HCT116 (cell line): ENCODE results near the gene FAM193B. TPM values are rescaled to one million over a fixed set of nuclear protein-coding genes. Genes with fewer than 3 reads are reported as not detected.

Experiments used
- ATAC-seq: fragments of 200-7000 bp; cut with Tn5 transposase; 2 replicates; pipeline ENCODE4 v1.9.1; 2020; ENCODE audit warnings: mild to moderate bottlenecking, moderate library complexity
- BruUV-seq: library from RNA; stranded (reverse); fragments of 400-500 nt; replicated peaks from 2 replicates; lab custom pipeline; 2021; lab: Mats Ljungman, UMichigan
- CTCF ChIA-PET: fragments of 300-600 bp; sonication (Branson Sonifier 250); formaldehyde crosslinking; loops from one replicate; lab custom pipeline; 2021; ENCODE audit warnings: antibody characterized with exemption; lab: Charles Lee
- POLR2A ChIA-PET: fragments of 300-600, 350-600 bp; sonication (Branson Sonifier 250); formaldehyde crosslinking; loops from one replicate; lab custom pipeline; 2021; ENCODE audit warnings: antibody characterized with exemption; lab: Charles Lee
- RAD21 ChIA-PET, 2 experiments: fragments of 300-600 bp; sonication (Branson Sonifier 250); formaldehyde crosslinking; loops; one replicate each; lab custom pipeline; 2023; ENCODE audit warnings: low total read pairs in 2 of 2; ENCODE audit not compliant: uncharacterized antibody in 2 of 2, unreplicated experiment in 2 of 2, low non-redundant PET in 1 of 2; lab: Charles Lee
- DNase-seq: peaks from one replicate; pipeline ENCODE4 v3.0.0-alpha.2; 2010; ENCODE audit warnings: low read depth, low spot score
- H2AFZ ChIP-seq: fragments of 200-600 bp; shearing (Covaris generic), sonication (generic); 2 replicates; pipeline ENCODE4 v1.6.1; 2017; ENCODE audit warnings: low read depth, mixed run types, mixed read lengths, antibody characterized with exemption, low read length; ENCODE audit not compliant: poor library complexity, severe bottlenecking
- H3K27ac ChIP-seq: 2 replicates; pipeline ENCODE4 v1.5.1; 2012; ENCODE audit warnings: low read depth, low read length
- H3K27me3 ChIP-seq: fragments of 200-600 bp; sonication (generic); 2 replicates; pipeline ENCODE4 v1.6.1; 2016; ENCODE audit warnings: mixed run types, low read length, mixed read lengths; ENCODE audit not compliant: insufficient read depth
- H3K36me3 ChIP-seq, 2 experiments: fragments of 200-500 bp in 1 of 2; fragments of 200-600 bp in 1 of 2; sonication (Bioruptor generic) in 1 of 2; sonication (generic) in 1 of 2; 2 replicates each; pipeline versions ENCODE4 v1.5.1 to v1.6.1; 2014 to 2016; ENCODE audit warnings: low read length in 2 of 2, inconsistent platforms in 1 of 2, mixed read lengths in 1 of 2, mixed run types in 1 of 2; ENCODE audit not compliant: insufficient read depth in 2 of 2, control insufficient read depth in 1 of 2
- H3K4me1 ChIP-seq, 2 experiments: fragments of 200-600 bp in 1 of 2; sonication (generic) in 1 of 2; 2 replicates each; pipeline versions ENCODE4 v1.5.1 to v1.6.1; 2012 to 2017; ENCODE audit warnings: low read length in 2 of 2, inconsistent platforms in 1 of 2, mild to moderate bottlenecking in 1 of 2, mixed read lengths in 1 of 2, mixed run types in 1 of 2, moderate library complexity in 1 of 2; ENCODE audit not compliant: insufficient read depth in 2 of 2, control insufficient read depth in 1 of 2
- H3K4me2 ChIP-seq: fragments of 200-600 bp; sonication (generic); 2 replicates; pipeline ENCODE4 v1.6.1; 2017; ENCODE audit warnings: mixed run types, low read length, mixed read lengths
- H3K4me3 ChIP-seq, 2 experiments: fragments of 200-600 bp in 1 of 2; sonication (generic) in 1 of 2; replicated peaks in 1 of 2; 2 replicates each; pipeline ENCODE4 v1.5.1; 2011 to 2016; ENCODE audit warnings: low read length in 2 of 2, control low read depth in 1 of 2, low read depth in 1 of 2, mild to moderate bottlenecking in 1 of 2, mixed read lengths in 1 of 2, mixed run types in 1 of 2
- H3K79me2 ChIP-seq: fragments of 200-600 bp; sonication (generic); 2 replicates; pipeline ENCODE4 v1.6.1; 2017; ENCODE audit warnings: mild to moderate bottlenecking, mixed run types, low read length, moderate library complexity, mixed read lengths; ENCODE audit not compliant: insufficient read depth
- H3K9ac ChIP-seq: fragments of 200-600 bp; sonication (generic); 2 replicates; pipeline ENCODE4 v1.6.1; 2016; ENCODE audit warnings: low read length, mixed read lengths
- H3K9me2 ChIP-seq: fragments of 200-600 bp; sonication (generic), shearing (Covaris generic); 2 replicates; pipeline ENCODE4 v1.6.1; 2017; ENCODE audit warnings: mixed run types, mild to moderate bottlenecking, moderate library complexity; ENCODE audit not compliant: insufficient read depth
- H3K9me3 ChIP-seq, 2 experiments: fragments of 200-500 bp in 1 of 2; fragments of 200-600 bp in 1 of 2; sonication (Bioruptor generic) in 1 of 2; sonication (generic) in 1 of 2; 2 replicates each; pipeline ENCODE4 v1.6.1; 2014 to 2017; ENCODE audit warnings: low read length in 2 of 2, mixed read lengths in 2 of 2, inconsistent platforms in 1 of 2, low read depth in 1 of 2, mild to moderate bottlenecking in 1 of 2, mixed run types in 1 of 2, moderate library complexity in 1 of 2; ENCODE audit not compliant: control insufficient read depth in 1 of 2, insufficient read depth in 1 of 2
- H4K20me1 ChIP-seq: fragments of 200-600 bp; sonication (generic), shearing (Covaris generic); 2 replicates; pipeline ENCODE4 v1.6.1; 2017; ENCODE audit warnings: mixed run types, mild to moderate bottlenecking, moderate library complexity; ENCODE audit not compliant: insufficient read depth
- CBX3 ChIP-seq: IDR thresholded peaks from 2 replicates; pipeline ENCODE4 v1.6.1; 2012; ENCODE audit warnings: low read depth
- CEBPB ChIP-seq: IDR thresholded peaks from 2 replicates; pipeline ENCODE4 v1.6.1; 2012; ENCODE audit warnings: low read depth
- FOSL1 ChIP-seq: IDR thresholded peaks from 2 replicates; pipeline ENCODE4 v1.6.1; 2012; ENCODE audit warnings: low read depth
- MAX ChIP-seq: IDR thresholded peaks from 2 replicates; pipeline ENCODE4 v1.6.1; 2012
- intact Hi-C: fragments of 100-400 bp; cut with micrococcal nuclease; formaldehyde crosslinking; loops from 2 replicates; pipeline ENCODE4 v1.10.0; 2022
- total RNA-seq: library from RNA; stranded (reverse); gene quantifications from one replicate; pipeline ENCODE4 v1.2.1, GENCODE V29; 2021; ENCODE audit not compliant: unreplicated experiment

Gene FAM193B
- total RNA-seq, 1 experiment from 2014 or later = 54.0 TPM

- Histone ChIP-seq H2AFZ (no peak overlapping the region), H3K4me1 (no peaks in the 10 kb centered on the region), H3K9me2 (no peaks in the 10 kb centered on the region), H3K4me2 (no peak overlapping the region), H3K9ac (no peak overlapping the region), H3K79me2 (no peaks in the 10 kb centered on the region), H3K36me3 (peaks cover 4 to 29% of the 10 kb centered on the region in 2 experiments; a peak in 3 of 4 replicates), H4K20me1 (no peaks in the 10 kb centered on the region), H3K9me3 (no peaks in the 10 kb centered on the region), H3K27ac (no peak overlapping the region), H3K27me3 (no peaks in the 10 kb centered on the region), H3K4me3 (no peak overlapping the region)
- POLR2A ChIA-PET = no interaction called here
- TF ChIP-seq MAX (no peak), FOSL1 (no peak), CBX3 (no peak)
- RAD21 ChIA-PET = no interaction called here
- CTCF ChIA-PET = no interaction called here
- BruUV-seq = no TSS peak
- intact Hi-C loops = no loop called here
- ATAC-seq (no peak), DNase-seq (no peak)
Measured at GRCh38 chr5:177531209-177531940, 23.0 kb downstream of the FAM193B start.

DNA sequence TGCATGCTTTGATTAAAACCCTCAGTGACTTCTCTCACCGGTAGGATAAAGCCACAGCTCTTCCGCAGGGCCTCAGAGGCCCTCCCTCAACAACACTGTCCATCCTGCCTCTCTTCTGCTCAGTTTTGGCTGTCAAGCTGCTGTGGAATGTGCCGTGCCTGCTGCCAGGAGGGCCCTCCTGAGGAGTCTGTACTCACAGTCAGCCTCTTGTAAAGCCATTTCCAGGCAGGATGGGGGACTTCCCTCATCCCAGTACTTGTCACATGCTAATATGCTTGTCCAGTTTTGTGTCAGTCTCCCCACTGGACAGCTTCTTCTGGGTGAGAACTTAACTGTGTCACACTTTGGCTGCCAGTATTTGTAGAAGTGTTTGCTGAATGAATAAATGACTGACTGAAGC lies 23.7 kb downstream of the FAM193B start:
- RAD21 ChIA-PET = no interaction called here
- intact Hi-C loops = no loop called here
- Histone ChIP-seq H3K4me1 (no peaks in the 10 kb centered on the region), H3K27ac (no peak overlapping the region), H2AFZ (no peak overlapping the region), H3K9me2 (no peaks in the 10 kb centered on the region), H4K20me1 (no peaks in the 10 kb centered on the region), H3K27me3 (no peaks in the 10 kb centered on the region), H3K9me3 (no peaks in the 10 kb centered on the region), H3K4me2 (no peak overlapping the region), H3K4me3 (no peak overlapping the region)
- BruUV-seq = no TSS peak
- TF ChIP-seq CEBPB = no peak
- TF ChIP-seq, all 23 proteins: peak for 0
- POLR2A ChIA-PET = no interaction called here
- Histone ChIP-seq H3K9ac (no peak overlapping the region), H3K79me2 (no peaks in the 10 kb centered on the region), H3K36me3 (peaks cover 4 to 31% of the 10 kb centered on the region in 2 experiments; a peak in 3 of 4 replicates)
- ATAC-seq (no peak), DNase-seq (no peak)
- CTCF ChIA-PET = no interaction called here
